ENCODE measurements around the gene SNX15.

The SNX15 gene

GRCh38 chr11:65057526-65057925, 30.3 kb downstream of the SNX15 start:
- H3K4me1 ChIP-seq (ENCODE audit: insufficient read depth, low read length), result no peaks in the 10 kb centered on the region
- H3K9ac ChIP-seq (ENCODE audit: low read depth, low read length), result no peak overlapping the region
- H3K36me3 ChIP-seq (ENCODE audit: insufficient read depth, low read length), result no peaks in the 10 kb centered on the region
- no peaks in the 10 kb centered on the region for H3K9me3 ChIP-seq (ENCODE audit: control insufficient read depth, insufficient read depth, low read length)

GRCh38 chr11:65058012-65058411, 30.8 kb downstream of the SNX15 start:
- Histone ChIP-seq H3K36me3 (ENCODE audit: insufficient read depth, low read length) (no peaks in the 10 kb centered on the region), H3K9ac (ENCODE audit: low read depth, low read length) (no peak overlapping the region), H3K9me3 (ENCODE audit: control insufficient read depth, insufficient read depth, low read length) (no peaks in the 10 kb centered on the region), H3K4me1 (ENCODE audit: insufficient read depth, low read length) (no peaks in the 10 kb centered on the region)

GRCh38 chr11:65058419-65059054, 31.3 kb downstream of the SNX15 start, which contains the start of gene NAALADL1:
Gene NAALADL1, minus strand, starts transcription at chr11:65058553. Its CDS starts 32 bp downstream, at chr11:65058521.
- Histone ChIP-seq H3K9me3 (ENCODE audit: control insufficient read depth, insufficient read depth, low read length) (no peaks in the 10 kb centered on the region), H3K4me1 (ENCODE audit: insufficient read depth, low read length) (no peaks in the 10 kb centered on the region), H3K36me3 (ENCODE audit: insufficient read depth, low read length) (no peaks in the 10 kb centered on the region), H3K9ac (ENCODE audit: low read depth, low read length) (no peak within 1 kb of the TSS)

DNA sequence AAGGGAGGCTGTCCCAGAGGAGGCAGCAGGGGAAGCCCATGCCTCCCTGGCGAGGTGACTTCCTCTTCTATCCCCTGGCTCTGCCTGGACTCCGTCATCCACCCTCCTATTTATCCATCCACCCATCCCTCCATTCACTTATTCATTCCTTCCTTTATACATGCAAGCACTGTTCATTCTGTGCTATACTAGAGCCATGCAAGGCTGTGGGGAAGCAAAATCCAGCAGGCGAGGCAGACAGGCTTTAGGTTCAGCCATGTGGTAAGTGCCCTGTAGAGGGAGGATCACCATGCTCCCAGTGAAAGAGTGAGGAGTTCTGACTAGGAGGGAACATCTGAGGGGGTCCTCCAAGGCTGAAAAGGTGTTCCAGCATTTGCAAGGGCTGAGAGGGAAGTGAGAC, 32.3 kb downstream of the SNX15 start:
- H3K4me1 ChIP-seq (ENCODE audit: insufficient read depth, low read length), result no peaks in the 10 kb centered on the region
- no peaks in the 10 kb centered on the region for H3K9me3 ChIP-seq (ENCODE audit: control insufficient read depth, insufficient read depth, low read length)
- H3K9ac ChIP-seq (ENCODE audit: low read depth, low read length), result no peak overlapping the region

DNA sequence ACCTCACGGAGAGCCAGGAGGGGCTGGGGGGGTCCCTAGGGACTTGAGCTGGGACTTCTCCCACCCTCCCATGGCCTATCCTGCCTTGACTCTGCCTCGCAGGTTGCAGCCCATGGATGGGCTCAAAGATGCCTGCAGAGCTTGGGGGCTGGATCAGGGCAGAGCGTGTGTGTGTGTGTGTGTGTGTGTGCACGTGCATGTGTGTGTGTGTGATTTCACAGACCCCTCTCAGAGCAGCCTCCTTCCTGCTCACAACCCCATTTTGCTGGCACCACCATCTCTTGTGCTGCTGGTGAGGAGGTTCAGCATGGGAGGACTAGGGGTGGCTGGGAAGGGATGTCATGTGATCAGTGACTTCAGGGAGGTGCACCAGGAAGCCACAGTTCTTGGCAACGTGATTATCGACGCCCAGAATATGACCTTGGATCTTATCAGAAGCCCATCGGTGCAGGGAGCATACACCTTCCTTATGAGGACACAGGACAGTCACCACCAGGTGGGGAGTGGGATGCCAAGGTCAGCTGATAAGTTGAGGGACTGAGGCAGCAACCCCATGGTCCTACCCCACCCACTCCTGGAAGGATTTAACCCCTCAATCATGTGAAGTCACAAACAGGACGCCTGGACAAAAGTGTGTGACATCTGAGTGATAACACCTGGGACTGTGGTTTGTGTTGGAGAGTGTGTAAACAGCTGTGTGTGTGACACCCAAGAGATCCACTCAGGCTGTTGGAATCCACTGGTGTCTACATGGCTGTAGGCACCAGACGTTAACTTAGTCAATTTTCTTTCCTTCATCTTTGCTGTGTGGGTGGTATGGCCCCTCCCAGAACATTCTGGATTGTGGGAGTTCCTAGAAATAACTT, 33.0 kb downstream of the SNX15 start:
- H3K9ac ChIP-seq (ENCODE audit: low read depth, low read length), result no peak overlapping the region
- no peaks in the 10 kb centered on the region for H3K9me3 ChIP-seq (ENCODE audit: control insufficient read depth, insufficient read depth, low read length)
- no peaks in the 10 kb centered on the region for H3K36me3 ChIP-seq (ENCODE audit: insufficient read depth, low read length)
- H3K4me1 ChIP-seq (ENCODE audit: insufficient read depth, low read length), result no peaks in the 10 kb centered on the region

More for the DNA sequence above, 32.3 kb downstream of the SNX15 start:
- H3K36me3 ChIP-seq (ENCODE audit: insufficient read depth, low read length), result no peaks in the 10 kb centered on the region

GRCh38 chr11:65060913-65061408, 33.7 kb downstream of the SNX15 start:
- H3K36me3 ChIP-seq (ENCODE audit: insufficient read depth, low read length), result no peaks in the 10 kb centered on the region
- no peak overlapping the region for H3K9ac ChIP-seq (ENCODE audit: low read depth, low read length)
- no peaks in the 10 kb centered on the region for H3K9me3 ChIP-seq (ENCODE audit: control insufficient read depth, insufficient read depth, low read length)
- no peaks in the 10 kb centered on the region for H3K4me1 ChIP-seq (ENCODE audit: insufficient read depth, low read length)

- Histone ChIP-seq H3K36me3 (ENCODE audit: insufficient read depth, low read length) (no peaks in the 10 kb centered on the region), H3K4me1 (ENCODE audit: insufficient read depth, low read length) (peaks cover 5% of the 10 kb centered on the region; the same call in 1 of the 2 replicates), H3K9me3 (ENCODE audit: control insufficient read depth, insufficient read depth, low read length) (no peaks in the 10 kb centered on the region), H3K9ac (ENCODE audit: low read depth, low read length) (no peak overlapping the region)
These were observed 36.3 kb downstream of the SNX15 start for GRCh38 chr11:65063532-65063931.

GRCh38 chr11:65064847-65065240, 37.6 kb downstream of the SNX15 start:
- Histone ChIP-seq H3K9ac (ENCODE audit: low read depth, low read length) (no peak overlapping the region), H3K4me1 (ENCODE audit: insufficient read depth, low read length) (peaks cover 5% of the 10 kb centered on the region; the same call in 1 of the 2 replicates), H3K36me3 (ENCODE audit: insufficient read depth, low read length) (no peaks in the 10 kb centered on the region), H3K9me3 (ENCODE audit: control insufficient read depth, insufficient read depth, low read length) (no peaks in the 10 kb centered on the region)

DNA sequence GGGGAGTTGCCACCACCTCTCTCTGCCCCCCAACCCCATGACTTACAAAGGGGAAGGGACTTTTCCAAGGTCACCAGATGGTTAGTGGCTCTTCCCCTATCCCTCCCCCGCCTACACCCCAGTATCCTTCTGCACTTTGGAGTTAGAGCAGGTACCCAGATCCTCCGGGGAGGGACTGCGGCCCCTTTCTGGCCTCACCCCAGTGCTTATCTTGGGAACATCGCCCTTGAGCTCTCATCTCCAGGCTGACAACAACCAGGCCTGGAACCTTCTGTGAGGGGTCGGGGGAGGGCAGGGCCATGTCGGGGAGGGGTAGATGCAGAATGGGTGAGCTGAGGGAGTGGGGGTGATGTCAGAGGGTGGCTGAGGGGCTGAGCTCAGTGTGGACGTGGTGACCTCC, 38.6 kb downstream of the SNX15 start:
- peaks cover 5% of the 10 kb centered on the region; the same call in 1 of the 2 replicates for H3K4me1 ChIP-seq (ENCODE audit: insufficient read depth, low read length)
- H3K9me3 ChIP-seq (ENCODE audit: control insufficient read depth, insufficient read depth, low read length), result no peaks in the 10 kb centered on the region
- H3K9ac ChIP-seq (ENCODE audit: low read depth, low read length), result no peak overlapping the region
- no peaks in the 10 kb centered on the region for H3K36me3 ChIP-seq (ENCODE audit: insufficient read depth, low read length)

GRCh38 chr11:65066315-65066714, 39.1 kb downstream of the SNX15 start:
- Histone ChIP-seq H3K9ac (ENCODE audit: low read depth, low read length) (no peak overlapping the region), H3K4me1 (ENCODE audit: insufficient read depth, low read length) (peaks cover 5% of the 10 kb centered on the region; the same call in 1 of the 2 replicates), H3K9me3 (ENCODE audit: control insufficient read depth, insufficient read depth, low read length) (no peaks in the 10 kb centered on the region), H3K36me3 (ENCODE audit: insufficient read depth, low read length) (no peaks in the 10 kb centered on the region)

DNA sequence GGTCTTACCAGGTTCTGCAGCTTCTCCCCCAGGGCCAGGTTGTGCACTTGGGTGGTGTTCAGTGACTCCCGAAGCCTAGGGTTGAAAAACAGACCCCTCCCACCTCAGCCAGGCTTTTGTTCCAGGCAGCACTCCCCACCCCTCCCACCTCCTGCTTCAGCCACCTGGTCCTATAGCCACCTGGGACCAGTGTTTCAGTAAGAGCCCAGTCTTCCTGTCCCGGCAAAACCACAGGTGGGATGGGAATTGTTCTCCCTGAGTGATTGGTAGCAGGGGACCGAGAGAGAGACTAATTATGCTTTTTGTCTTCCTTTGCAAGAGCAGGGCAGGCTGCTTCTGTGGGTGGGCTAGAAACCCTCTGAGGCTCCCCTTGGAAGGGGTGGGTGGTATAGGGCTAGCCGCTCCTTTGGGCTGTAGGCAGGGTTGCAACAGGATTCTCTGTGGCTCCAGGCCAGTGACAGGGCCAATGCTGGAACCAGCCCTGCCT, 39.6 kb downstream of the SNX15 start:
- H3K9ac ChIP-seq (ENCODE audit: low read depth, low read length), result no peak overlapping the region
- no peaks in the 10 kb centered on the region for H3K36me3 ChIP-seq (ENCODE audit: insufficient read depth, low read length)
- H3K4me1 ChIP-seq (ENCODE audit: insufficient read depth, low read length), result peaks cover 5% of the 10 kb centered on the region; the same call in 1 of the 2 replicates

DNA sequence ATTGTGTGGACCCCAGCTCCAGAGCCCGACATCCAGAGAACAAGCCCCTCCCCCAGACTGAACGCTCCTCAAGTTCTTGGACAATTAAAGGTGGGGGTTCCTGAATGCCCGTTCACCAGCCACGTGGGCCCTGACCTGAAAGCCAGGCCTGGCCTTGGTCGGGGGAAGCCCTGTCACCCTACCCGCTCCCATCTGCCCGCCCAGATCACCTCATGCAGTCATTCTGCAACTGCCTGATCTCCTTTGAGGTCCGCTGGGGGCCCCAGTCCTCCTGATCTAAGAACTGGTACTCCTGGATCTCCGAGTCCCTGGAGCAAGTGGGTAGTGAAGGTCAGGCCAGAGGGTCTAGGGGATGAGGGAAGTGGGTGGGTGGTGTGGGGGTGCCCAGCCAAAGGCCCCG, 40.2 kb downstream of the SNX15 start:
- H3K4me1 ChIP-seq (ENCODE audit: insufficient read depth, low read length), result peaks cover 5% of the 10 kb centered on the region; the same call in 1 of the 2 replicates
- H3K9ac ChIP-seq (ENCODE audit: low read depth, low read length), result no peak overlapping the region
- H3K9me3 ChIP-seq (ENCODE audit: control insufficient read depth, insufficient read depth, low read length), result no peaks in the 10 kb centered on the region
- H3K36me3 ChIP-seq (ENCODE audit: insufficient read depth, low read length), result no peaks in the 10 kb centered on the region

More for the DNA sequence above, 39.6 kb downstream of the SNX15 start:
- H3K9me3 ChIP-seq (ENCODE audit: control insufficient read depth, insufficient read depth, low read length), result no peaks in the 10 kb centered on the region

GRCh38 chr11:65069217-65069616, 42.0 kb downstream of the SNX15 start:
- no peaks in the 10 kb centered on the region for H3K9me3 ChIP-seq (ENCODE audit: control insufficient read depth, insufficient read depth, low read length)
- no peaks in the 10 kb centered on the region for H3K36me3 ChIP-seq (ENCODE audit: insufficient read depth, low read length)
- no peak overlapping the region for H3K9ac ChIP-seq (ENCODE audit: low read depth, low read length)
- peaks cover 5% of the 10 kb centered on the region; the same call in 1 of the 2 replicates for H3K4me1 ChIP-seq (ENCODE audit: insufficient read depth, low read length)

- Histone ChIP-seq H3K9ac (ENCODE audit: low read depth, low read length) (no peak overlapping the region), H3K4me1 (ENCODE audit: insufficient read depth, low read length) (peaks cover 2% of the 10 kb centered on the region; the same call in 1 of the 2 replicates), H3K9me3 (ENCODE audit: control insufficient read depth, insufficient read depth, low read length) (no peaks in the 10 kb centered on the region), H3K36me3 (ENCODE audit: insufficient read depth, low read length) (no peaks in the 10 kb centered on the region)
These were observed 44.8 kb downstream of the SNX15 start for GRCh38 chr11:65071907-65072630.
